HG03521 (cell line): ENCODE measurements around the gene RAP1B.
A peak's percentile ranks its signal among the peaks of the same experiment; 100 is the strongest.

ENCODE experiments used
- ATAC-seq: cut with Tn5 transposase; IDR thresholded peaks from one replicate; pipeline ENCODE4 v1.9.1; 2021; ENCODE audit warnings: mild to moderate bottlenecking, moderate library complexity; ENCODE audit not compliant: unreplicated experiment

Gene RAP1B

GRCh38 chr12:68610370-68611093 lies at the start of gene RAP1B:
TSS of gene RAP1B (plus strand) at chr12:68610899. CDS start at chr12:68648725, 37,826 bp downstream.
- ATAC-seq: peak; percentile 84

DNA sequence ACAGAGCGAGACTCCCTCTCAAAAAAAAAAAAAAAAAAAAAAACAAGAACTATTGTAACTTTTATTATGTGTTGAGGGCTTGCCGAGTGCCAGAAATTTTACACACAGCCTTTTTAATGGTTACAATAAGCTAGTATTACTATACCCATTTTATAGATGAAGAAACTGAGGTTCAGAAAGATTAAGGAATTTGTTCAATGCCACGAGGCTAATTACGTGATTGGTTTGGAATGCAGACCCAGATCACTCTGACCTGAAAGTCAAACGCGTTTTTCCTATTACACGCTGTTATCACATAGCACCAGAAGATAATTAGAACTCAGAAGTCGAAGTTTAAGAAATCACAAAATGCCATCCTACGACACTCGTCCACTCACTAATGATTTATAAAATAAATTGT lies 48.9 kb upstream of the RAP1B start:
- no peak for ATAC-seq

GRCh38 chr12:68564166-68564565 lies 46.5 kb upstream of the RAP1B start:
- ATAC-seq: no peak

DNA sequence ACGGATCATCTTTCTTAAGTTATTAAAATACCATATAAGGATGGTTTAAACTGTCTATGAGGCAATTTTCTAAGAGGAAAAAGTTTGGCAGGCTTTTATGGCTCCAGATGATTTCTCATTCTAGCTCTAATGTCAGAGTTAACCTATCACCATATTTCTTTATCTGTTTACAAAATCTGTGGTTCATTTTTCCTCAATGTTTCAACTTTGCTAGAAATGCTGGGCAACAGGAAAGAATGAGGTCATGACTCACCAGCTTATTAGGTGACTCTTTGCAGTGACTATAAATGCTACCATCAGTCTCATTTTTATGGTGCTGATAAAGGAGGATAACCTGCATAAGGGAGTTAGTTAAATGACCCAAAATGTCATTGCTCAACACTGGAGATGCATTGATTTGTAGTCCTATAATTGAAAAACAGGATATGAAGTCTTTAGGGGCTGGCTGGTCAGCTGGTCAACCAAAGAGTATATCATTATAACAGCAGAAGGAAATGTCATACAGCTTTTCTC lies 45.3 kb upstream of the RAP1B start:
- no peak for ATAC-seq

GRCh38 chr12:68568922-68569569 lies 41.7 kb upstream of the RAP1B start:
- no peak for ATAC-seq

- ATAC-seq: no peak
Observed at GRCh38 chr12:68572661-68573060, 38.0 kb upstream of the RAP1B start.

GRCh38 chr12:68573406-68573805 lies 37.3 kb upstream of the RAP1B start:
- no peak for ATAC-seq

DNA sequence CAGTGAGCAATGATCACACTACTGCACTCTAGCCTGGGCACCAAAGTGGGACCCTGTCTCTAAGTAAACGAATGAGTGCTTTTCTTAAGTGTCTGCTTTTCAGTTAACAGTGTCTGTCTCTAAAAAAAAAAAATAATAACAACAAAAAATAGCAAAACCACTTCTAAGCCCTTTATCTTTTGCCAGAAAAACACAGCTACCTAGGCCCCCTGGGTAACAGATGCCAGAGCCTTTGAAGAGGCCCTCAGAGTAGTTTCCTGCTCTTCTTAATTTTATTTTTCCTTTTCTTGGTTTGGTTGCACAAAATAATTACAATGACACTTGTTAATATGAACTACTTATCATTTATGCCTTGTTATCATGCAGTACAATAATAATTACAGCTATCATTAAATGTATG lies 32.8 kb upstream of the RAP1B start:
- no peak for ATAC-seq

DNA sequence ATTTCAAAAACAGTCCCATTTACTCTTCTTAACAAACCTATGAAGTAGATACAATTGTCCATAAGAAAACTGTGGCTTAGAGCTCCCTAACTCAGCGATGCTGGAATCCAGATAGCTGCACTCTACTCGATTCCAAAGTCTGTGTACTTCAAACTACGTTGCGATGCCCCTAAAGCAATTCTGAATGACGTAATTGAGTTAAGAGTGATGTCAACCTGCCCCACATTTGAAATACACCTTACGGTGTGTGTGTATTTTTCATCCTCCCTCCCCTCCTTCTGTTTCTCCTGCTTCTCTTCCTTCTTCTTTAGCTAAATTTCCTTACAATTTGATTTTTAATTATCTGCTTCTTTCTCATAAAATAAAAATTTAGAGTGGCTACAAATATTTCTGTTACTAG lies 31.9 kb upstream of the RAP1B start:
- ATAC-seq: no peak

GRCh38 chr12:68579254-68579653 lies 31.4 kb upstream of the RAP1B start:
- ATAC-seq: no peak

DNA sequence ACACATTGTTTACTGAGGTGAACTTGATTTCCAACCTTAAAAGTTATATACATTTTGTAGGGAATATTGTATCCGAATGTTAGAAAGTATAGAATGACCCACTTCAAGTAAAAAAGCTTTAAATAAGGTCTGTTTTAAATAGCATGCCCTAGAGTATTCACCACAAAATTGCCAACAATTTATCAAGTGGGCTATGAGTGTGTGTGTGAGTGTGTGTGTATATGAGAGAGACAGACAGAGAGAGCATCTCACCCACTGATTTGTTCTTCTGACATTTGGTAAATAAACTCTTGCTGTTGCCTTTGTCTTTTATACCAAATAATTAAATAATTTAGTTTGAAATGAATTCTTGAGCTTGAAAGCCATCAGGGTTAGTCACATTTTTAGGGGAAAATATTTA lies 29.8 kb upstream of the RAP1B start:
- ATAC-seq: no peak

DNA sequence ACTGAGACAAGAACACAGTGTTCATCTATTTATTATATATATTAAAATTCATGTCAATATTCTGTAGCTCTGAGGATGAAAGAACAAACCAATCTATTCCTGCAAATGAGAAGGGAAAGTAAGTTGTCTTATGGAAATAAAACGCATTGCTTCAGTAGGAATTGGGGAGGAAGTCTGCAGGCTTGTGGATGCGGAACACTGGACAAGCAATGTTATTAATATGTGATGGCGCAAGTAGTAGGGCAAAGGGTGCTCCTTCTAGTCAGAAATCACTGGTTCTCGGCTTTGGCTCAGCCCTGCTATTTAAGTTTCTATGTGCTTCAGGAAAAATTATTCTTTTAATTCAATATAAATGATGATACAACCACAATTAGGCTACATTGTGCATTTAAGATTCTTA lies 28.8 kb upstream of the RAP1B start:
- no peak for ATAC-seq

GRCh38 chr12:68585966-68586365 lies 24.7 kb upstream of the RAP1B start:
- ATAC-seq: no peak

DNA sequence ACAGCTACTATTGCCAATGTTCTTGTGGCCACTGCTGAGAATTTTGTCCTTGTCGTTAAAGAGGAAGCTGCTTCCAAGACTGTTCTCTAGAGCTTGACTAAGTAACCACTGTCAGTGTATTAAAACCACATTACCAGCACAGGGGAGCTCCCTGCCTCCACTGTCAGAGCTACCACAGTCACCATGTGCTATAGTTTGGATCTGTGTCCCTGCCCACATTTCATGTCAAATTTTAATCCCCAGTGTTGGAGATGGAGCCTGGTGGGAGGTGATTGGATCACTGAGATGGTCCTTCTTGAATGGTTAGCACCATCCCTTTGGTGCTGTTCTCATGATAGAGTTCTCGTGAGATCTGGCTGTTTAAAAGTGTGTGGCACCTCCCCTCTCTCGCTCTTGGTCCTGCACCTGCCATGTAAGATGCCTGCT lies 23.2 kb upstream of the RAP1B start:
- peak; percentile 53 for ATAC-seq

DNA sequence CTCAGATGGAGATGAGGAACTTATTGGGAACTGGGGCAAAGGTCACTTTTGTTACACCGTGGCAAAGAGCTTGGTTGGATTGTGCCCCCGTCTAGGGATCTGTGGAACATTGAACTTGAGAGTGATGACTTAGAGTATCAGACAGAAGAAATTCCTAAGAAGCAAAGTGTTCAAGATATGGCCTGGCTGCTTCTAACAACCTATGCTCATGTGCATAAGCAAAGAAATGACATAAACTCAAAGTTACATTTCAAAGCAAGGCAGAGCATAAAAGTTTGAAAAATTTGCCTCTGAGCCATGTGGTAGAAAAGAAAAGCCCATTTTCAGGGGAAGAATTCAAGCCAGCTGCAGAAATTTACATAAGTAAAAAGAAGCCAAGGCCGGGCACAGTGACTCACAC lies 21.5 kb upstream of the RAP1B start:
- ATAC-seq: no peak

DNA sequence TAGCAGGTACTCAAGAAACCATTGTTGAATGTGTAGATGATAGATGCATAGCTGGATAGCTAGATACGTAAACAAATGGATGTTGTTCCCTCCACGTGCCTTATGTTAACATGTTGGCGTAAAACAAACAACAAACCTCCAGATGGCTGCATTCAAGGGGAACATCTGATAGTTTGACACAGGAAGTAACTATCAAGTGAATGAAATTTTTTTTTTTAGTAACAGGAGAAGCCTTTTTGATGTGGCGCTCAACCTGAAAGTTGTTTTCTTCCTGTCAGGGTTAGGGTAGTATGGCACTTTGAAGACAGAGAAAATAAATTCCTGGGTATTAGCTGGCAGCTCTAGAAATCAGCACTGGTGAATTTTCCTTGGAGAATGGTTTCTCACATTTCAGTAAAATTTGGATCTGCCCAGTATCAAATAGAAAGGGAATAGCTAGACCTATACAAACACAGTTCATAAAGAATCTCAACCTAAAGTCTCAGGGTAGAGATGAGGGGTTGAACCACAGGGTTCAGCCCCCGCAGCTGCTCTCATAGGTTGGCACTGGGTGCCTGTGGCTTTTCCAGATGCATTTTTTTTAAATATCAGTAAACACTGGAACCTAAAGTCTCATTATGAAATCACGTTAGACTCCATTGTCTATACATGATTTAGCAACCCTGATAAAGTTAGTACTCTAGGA lies 18.8 kb upstream of the RAP1B start:
- ATAC-seq: no peak

- ATAC-seq: no peak
Observed at GRCh38 chr12:68595241-68595640, 15.5 kb upstream of the RAP1B start.

GRCh38 chr12:68601767-68602166 lies 8.9 kb upstream of the RAP1B start:
- ATAC-seq: no peak

- no peak for ATAC-seq
Observed at GRCh38 chr12:68602720-68603119, 8.0 kb upstream of the RAP1B start.

DNA sequence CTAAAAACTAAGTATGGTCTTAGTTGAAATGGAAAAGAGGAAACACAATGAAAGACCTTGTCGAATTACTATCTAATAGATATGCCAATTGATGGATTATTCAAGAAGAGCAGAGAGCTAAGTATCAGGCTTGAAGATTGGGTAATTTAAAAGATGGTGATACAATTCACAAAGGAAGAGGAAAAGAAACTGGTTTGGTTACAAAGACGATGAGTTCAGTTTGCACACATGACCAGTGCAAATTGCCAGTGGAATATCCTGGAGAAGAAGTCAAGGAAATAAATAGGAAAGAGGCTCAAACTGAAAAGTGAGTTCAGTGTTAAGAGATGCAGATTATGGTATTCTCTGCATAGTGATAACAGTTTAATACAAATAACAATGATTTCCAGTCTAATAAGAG lies 2.5 kb upstream of the RAP1B start:
- ATAC-seq: no peak

DNA sequence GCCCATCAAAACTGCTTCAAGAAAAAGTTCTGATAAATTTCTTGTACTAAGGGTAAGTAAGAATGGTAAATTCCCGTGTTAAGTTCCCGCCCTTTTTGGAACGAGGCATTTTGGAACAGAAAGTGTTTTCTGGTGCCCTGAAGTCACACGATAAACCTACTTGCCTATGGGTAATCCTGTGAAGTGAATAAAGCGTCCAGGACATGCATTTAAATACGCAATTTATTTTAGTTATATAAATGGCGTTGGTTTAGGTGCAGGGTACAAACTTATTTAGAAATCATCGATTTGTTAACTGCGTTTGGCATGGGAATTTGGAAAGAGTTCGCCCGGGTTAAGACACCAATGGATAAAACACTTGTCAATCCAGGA lies 715 bp upstream of the RAP1B start:
- no peak for ATAC-seq
